Measurements from ENCODE around the gene NANP. TPM values are rescaled to one million over a fixed set of nuclear protein-coding genes. Genes with fewer than 3 reads are reported as not detected.
A peak's percentile ranks its signal among the peaks of the same experiment; 100 is the strongest.
"Not testable (repeated sequence)": the region's sequence is repeated elsewhere in the genome, so short reads cannot be mapped to it uniquely, and the experiment has no call there.

The NANP gene
- total RNA-seq, 2 donors from 2014 or later: 2.7 to 3.7 TPM

GRCh38 chr20:25622049-25622448, 1.8 kb downstream of the NANP start:
- no peak for DNase-seq
- intact Hi-C loops (cut with DNase I, micrococcal nuclease): loop anchor here in 1 of 2 donors (10.0 kb wide), 1 partner anchor 73 kb away; the partner anchor contains the start of gene ZNF337
- ATAC-seq: no peak

- no peak for DNase-seq
- intact Hi-C loops (cut with DNase I, micrococcal nuclease): no loop called here
- ATAC-seq: no peak
Observed at GRCh38 chr20:25619514-25619913, 4.3 kb downstream of the NANP start.

GRCh38 chr20:25608774-25609173, 15.0 kb downstream of the NANP start:
- intact Hi-C loops (cut with DNase I, micrococcal nuclease): no loop called here
- ATAC-seq (no peak), DNase-seq (no peak)

- no peak for ATAC-seq
- intact Hi-C loops (cut with DNase I, micrococcal nuclease): no loop called here
- no peak for DNase-seq
Observed at GRCh38 chr20:25606094-25606695, 17.6 kb downstream of the NANP start.

- intact Hi-C loops (cut with DNase I, micrococcal nuclease): no loop called here
- DNase-seq (no peak), ATAC-seq (no peak)
Observed at GRCh38 chr20:25605148-25605547, 18.7 kb downstream of the NANP start.

GRCh38 chr20:25604611-25605010, 19.2 kb downstream of the NANP start:
- intact Hi-C loops (cut with DNase I, micrococcal nuclease): no loop called here
- DNase-seq: no peak
- no peak for ATAC-seq

- ATAC-seq; DNase-seq; intact Hi-C loops (cut with DNase I, micrococcal nuclease): not testable (repeated sequence)
Observed at GRCh38 chr20:25602914-25603309, 20.9 kb downstream of the NANP start.

- intact Hi-C loops (cut with DNase I, micrococcal nuclease); DNase-seq; ATAC-seq: not testable (repeated sequence)
Observed at GRCh38 chr20:25602191-25602913, 21.5 kb downstream of the NANP start.

GRCh38 chr20:25601659-25602058, 22.2 kb downstream of the NANP start:
- intact Hi-C loops (cut with DNase I, micrococcal nuclease): no loop called here
- ATAC-seq (no peak), DNase-seq (no peak)

GRCh38 chr20:25600632-25601031, 23.2 kb downstream of the NANP start:
- no peak for DNase-seq
- intact Hi-C loops (cut with DNase I, micrococcal nuclease): no loop called here
- no peak for ATAC-seq

GRCh38 chr20:25592135-25592852, 31.5 kb downstream of the NANP start:
- no peak for ATAC-seq
- intact Hi-C loops (cut with DNase I, micrococcal nuclease): no loop called here
- DNase-seq: no peak

- intact Hi-C loops (cut with DNase I, micrococcal nuclease); ATAC-seq; DNase-seq: not testable (repeated sequence)
Observed at GRCh38 chr20:25590778-25591177, 33.0 kb downstream of the NANP start.

- ATAC-seq: no peak
- intact Hi-C loops (cut with DNase I, micrococcal nuclease): no loop called here
- no peak for DNase-seq
Observed at GRCh38 chr20:25588491-25588890, 35.3 kb downstream of the NANP start.

GRCh38 chr20:25587536-25587935, 36.3 kb downstream of the NANP start:
- ATAC-seq (no peak), DNase-seq (no peak)
- intact Hi-C loops (cut with DNase I, micrococcal nuclease): no loop called here

GRCh38 chr20:25586877-25587276, 36.9 kb downstream of the NANP start:
- no peak for ATAC-seq
- no peak for DNase-seq
- intact Hi-C loops (cut with DNase I, micrococcal nuclease): no loop called here

GRCh38 chr20:25584905-25585704, 38.7 kb downstream of the NANP start, which contains the start of gene NINL:
TSS of gene NINL (minus strand) at chr20:25585531. CDS start at chr20:25526587, 58,944 bp downstream.
- DNase-seq: peak; percentile 55 to 65
- intact Hi-C loops (cut with DNase I, micrococcal nuclease): no loop called here
- ATAC-seq: peak; percentile 92

GRCh38 chr20:25583607-25584006, 40.2 kb downstream of the NANP start:
- intact Hi-C loops (cut with DNase I, micrococcal nuclease); ATAC-seq; DNase-seq: not testable (repeated sequence)

- DNase-seq (no peak), ATAC-seq (no peak)
- intact Hi-C loops (cut with DNase I, micrococcal nuclease): no loop called here
Observed at GRCh38 chr20:25580711-25581110, 43.1 kb downstream of the NANP start.

Measured in left colon (tissue), 2 donors.